Measurements from ENCODE around the gene HOXA4.

The HOXA4 gene

DNA sequence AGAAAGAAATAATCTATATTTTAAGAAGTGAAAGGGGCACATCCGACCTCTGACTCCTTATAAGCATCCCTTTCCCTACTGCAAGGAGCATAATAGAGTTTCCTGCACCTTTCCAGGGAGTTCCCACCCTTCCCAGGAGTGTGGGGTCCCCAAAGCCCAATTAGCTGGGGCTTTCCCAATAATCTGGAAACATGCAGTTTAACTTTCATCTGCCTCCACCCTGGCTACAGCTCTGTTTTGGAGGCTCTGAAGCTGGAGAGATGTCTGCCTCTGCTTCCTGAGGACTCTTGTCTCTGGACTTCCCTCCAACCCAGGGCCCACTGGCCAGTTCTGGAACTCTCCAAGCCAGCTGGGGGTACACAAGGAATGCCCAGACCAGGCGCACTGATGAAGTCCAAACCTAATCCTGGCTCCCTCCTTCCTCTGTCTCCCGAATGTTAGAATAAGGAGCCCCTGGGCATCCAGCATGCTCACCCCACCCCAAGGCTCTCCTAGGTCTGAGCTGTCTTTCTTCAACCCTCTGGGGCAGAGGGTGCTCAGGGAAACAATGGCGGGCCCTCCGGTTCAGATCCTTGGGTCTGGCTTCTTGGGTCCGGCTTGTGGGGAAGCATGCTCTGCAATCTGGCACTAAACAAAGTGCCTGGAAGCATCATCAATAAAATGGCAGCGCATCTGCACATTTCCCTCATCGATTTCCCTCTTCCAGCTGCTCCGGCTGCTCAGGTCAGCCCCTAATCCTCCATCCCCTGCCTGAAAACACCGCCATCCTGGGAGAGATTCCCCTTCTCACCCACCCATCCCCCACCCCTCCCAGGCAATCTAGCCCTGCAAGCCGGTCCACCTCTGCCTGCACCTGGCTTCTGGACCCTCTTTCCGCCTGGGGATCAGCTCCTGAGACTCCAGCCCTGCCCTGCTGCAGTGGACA lies 13.3 kb downstream of the HOXA4 start:
- H3K4me3 ChIP-seq (ENCODE audit: low read depth, low read length): peak overlapping the region; percentile 76
- TF ChIP-seq, protein P1, sequence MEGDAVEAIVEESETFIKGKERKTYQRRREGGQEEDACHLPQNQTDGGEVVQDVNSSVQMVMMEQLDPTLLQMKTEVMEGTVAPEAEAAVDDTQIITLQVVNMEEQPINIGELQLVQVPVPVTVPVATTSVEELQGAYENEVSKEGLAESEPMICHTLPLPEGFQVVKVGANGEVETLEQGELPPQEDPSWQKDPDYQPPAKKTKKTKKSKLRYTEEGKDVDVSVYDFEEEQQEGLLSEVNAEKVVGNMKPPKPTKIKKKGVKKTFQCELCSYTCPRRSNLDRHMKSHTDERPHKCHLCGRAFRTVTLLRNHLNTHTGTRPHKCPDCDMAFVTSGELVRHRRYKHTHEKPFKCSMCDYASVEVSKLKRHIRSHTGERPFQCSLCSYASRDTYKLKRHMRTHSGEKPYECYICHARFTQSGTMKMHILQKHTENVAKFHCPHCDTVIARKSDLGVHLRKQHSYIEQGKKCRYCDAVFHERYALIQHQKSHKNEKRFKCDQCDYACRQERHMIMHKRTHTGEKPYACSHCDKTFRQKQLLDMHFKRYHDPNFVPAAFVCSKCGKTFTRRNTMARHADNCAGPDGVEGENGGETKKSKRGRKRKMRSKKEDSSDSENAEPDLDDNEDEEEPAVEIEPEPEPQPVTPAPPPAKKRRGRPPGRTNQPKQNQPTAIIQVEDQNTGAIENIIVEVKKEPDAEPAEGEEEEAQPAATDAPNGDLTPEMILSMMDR (IDR thresholded peaks at IDR 0.05; ENCODE audit: low read depth, low read length, missing control alignments): no peak
- in situ Hi-C loops (cut with HindIII; ENCODE audit: low sequenced_read_pairs): loop anchor here (5.0 kb wide), 1 partner anchor 265 kb away; no protein-coding TSS in a partner anchor
- no peak for DNase-seq (ENCODE audit: low read depth)

DNA sequence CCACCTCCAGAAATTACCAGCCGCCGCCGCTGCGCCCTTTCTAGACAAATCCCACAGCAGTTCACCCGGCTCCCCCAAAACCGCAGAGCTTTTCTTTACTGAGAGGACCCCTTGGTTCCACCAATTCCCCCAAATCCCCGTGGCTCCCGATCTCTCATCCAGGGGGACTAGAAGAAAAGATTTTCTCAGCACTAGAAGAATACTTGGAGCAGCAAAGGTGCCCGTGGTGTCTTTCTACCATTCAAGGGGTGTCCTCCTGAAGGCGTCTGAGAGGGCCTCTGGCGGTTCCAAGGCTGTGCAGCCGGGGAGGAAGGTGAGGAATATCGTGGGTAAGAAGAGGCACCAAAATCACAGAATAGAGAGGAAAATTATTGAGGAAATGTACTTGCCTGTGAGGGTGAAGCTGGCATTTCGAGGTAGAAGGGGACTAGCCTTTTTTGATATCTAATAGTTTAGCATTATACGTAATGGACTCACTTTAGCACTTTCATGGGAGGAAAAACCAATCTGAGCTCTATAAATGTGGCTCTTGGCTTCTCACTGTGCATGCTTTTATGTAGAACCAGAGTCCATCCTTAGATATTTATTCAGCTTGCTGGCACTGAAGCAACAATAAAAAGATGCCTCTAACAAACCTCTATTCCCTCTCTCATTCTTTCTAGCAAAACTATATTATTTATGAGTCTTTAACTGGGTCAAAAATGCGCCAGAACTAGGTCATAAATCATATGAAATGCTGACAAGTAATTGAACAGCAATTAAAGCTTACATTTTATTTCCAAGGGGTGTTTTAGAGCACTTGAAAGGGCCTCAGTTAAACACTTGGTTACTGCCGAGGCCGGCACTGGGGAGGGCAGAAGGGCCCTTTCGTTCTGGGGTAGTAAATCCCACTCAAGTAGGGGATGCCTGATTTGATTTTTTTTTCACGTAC lies 14.3 kb downstream of the HOXA4 start:
- TF ChIP-seq, protein P1 (IDR thresholded peaks at IDR 0.05; ENCODE audit: low read depth, low read length, missing control alignments): no peak
- no peak for DNase-seq (ENCODE audit: low read depth)
- H3K4me3 ChIP-seq (ENCODE audit: low read depth, low read length): peak overlapping the region; percentile 76
- in situ Hi-C loops (cut with HindIII; ENCODE audit: low sequenced_read_pairs): loop anchor here (5.0 kb wide), 1 partner anchor 264 kb away; no protein-coding TSS in a partner anchor

DNA sequence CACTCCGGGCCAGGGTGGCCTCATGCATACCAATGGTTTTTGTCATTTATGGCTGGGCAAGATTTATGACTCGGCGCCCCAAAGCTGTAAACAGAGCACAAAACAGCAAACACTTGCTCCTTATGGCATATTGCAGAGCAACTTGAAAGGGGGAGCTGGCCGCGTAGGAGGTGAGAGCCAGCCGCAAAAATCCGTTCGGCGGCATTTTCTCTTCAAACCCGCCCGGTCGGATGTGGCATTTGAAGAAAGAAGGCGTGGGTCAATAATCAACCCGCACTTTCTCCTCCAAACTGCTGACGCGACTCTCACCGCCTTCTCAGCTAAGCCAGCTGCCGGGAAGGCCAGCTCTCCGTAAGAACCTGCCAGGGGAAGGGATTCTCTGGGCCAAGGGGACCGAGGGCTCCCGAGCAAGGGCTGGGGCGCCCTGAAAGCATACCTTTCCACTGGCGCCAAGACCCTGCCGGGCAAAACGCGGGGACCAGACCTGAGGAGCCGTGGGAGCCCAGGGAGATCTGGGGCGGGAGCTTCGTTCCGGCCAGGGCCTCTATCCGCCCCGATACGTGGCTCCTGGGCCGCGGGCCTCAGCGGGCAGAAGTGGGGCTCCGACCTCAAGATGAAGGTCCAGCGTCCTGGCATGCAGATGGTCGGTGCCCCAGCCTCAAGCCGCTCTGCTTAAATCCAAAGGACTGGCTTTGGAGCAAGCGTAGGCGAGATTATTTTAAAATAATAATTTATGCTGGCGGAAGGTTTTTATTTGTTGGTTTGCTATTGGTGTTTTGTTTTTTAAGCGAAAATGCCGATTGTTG lies 15.1 kb downstream of the HOXA4 start:
- H3K4me3 ChIP-seq (ENCODE audit: low read depth, low read length): peak overlapping the region; percentile 76
- in situ Hi-C loops (cut with HindIII; ENCODE audit: low sequenced_read_pairs): loop anchor here (5.0 kb wide), 1 partner anchor 263 kb away; no protein-coding TSS in a partner anchor
- TF ChIP-seq, protein P1 (IDR thresholded peaks at IDR 0.05; ENCODE audit: low read depth, low read length, missing control alignments): no peak
- no peak for DNase-seq (ENCODE audit: low read depth)

DNA sequence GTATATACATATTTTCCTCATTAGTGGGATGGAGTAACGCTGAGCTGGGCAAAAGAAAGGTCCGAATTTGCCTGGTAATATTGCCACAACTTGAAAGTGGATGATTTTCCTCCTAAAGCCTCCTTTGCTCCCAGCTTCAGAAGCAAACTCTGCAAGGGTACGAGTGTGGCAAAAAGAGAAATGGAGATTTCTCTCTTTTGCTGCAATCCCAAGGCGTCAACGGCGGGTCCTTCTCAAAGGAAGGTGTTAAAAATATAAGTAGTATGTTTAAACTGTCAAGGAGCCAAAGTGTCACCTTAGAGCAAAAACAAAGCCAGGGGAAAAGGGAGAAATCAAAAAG lies 15.7 kb downstream of the HOXA4 start:
- H3K4me3 ChIP-seq (ENCODE audit: low read depth, low read length): peak overlapping the region; percentile 76
- in situ Hi-C loops (cut with HindIII; ENCODE audit: low sequenced_read_pairs): loop anchor here (5.0 kb wide), 1 partner anchor 263 kb away; no protein-coding TSS in a partner anchor
- no peak for DNase-seq (ENCODE audit: low read depth)
- TF ChIP-seq, protein P1 (IDR thresholded peaks at IDR 0.05; ENCODE audit: low read depth, low read length, missing control alignments): no peak

DNA sequence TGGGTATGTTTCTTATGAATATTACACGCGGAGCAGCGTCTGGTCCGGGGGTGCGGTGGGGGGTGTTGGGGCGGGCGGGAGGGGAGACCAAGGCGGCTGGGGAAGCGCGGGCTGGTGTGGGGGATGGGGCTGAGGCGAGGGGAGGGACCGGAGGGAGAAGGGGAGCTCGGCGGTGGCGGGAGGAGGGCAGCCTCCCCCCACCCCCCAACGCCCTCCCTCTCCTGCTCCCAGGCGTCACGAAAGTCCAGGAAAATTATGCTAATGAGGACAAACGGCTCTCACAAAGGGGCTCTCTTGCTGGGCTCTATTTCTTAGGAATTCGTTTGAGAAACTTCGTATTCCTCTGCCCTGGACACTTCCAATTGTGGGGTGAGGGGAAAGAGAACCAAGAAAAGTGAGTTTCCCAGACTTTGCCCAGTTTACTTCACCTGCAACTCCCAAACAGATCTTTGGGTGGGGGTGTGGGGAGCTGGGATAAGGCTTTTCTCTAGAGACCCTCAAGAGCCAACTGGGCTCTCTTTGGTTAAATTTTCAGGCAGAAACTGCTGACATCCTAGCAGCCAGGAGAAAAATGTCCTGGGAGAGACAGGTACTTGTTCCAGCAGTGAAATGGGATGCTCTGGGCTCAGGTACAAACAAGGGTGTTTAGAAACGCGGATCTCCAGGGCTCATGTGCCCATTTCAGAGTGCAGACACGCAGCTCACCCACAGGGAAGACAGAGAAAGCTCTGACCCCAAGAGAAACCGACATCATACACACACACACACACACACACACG lies 16.4 kb downstream of the HOXA4 start:
- no peak for DNase-seq (ENCODE audit: low read depth)

More for the DNA sequence above, 16.4 kb downstream of the HOXA4 start:
- peak overlapping the region; percentile 76 for H3K4me3 ChIP-seq (ENCODE audit: low read depth, low read length)
- TF ChIP-seq, protein P1 (IDR thresholded peaks at IDR 0.05; ENCODE audit: low read depth, low read length, missing control alignments): no peak
- in situ Hi-C loops (cut with HindIII; ENCODE audit: low sequenced_read_pairs): no loop called here
